ENCODE results near the gene SLC37A2.

DNA sequence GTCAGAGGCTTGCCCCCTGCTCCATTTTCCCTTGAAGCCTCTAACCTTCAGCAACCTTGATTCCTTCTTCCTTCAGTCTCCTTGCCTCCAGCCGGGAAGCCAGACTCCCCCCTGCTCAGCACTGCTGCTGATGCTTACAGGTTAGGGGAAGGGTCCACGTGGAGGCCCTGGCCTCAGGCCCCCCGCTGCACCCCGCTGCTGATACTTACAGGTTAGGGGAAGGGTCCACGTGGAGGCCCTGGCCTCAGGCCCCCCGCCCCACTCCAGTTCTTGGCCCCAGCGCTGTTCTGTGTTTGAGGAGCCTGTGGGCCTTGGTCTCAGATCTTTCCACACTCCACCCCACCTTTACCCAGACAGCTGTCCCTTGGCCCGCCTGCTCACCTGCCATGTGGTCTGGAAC is 75.9 kb downstream of the SLC37A2 start:
- TF ChIP-seq, protein P1, sequence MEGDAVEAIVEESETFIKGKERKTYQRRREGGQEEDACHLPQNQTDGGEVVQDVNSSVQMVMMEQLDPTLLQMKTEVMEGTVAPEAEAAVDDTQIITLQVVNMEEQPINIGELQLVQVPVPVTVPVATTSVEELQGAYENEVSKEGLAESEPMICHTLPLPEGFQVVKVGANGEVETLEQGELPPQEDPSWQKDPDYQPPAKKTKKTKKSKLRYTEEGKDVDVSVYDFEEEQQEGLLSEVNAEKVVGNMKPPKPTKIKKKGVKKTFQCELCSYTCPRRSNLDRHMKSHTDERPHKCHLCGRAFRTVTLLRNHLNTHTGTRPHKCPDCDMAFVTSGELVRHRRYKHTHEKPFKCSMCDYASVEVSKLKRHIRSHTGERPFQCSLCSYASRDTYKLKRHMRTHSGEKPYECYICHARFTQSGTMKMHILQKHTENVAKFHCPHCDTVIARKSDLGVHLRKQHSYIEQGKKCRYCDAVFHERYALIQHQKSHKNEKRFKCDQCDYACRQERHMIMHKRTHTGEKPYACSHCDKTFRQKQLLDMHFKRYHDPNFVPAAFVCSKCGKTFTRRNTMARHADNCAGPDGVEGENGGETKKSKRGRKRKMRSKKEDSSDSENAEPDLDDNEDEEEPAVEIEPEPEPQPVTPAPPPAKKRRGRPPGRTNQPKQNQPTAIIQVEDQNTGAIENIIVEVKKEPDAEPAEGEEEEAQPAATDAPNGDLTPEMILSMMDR (IDR thresholded peaks at IDR 0.05; ENCODE audit: poor library complexity), result no peak
- no peak for TF ChIP-seq EZH2 (IDR thresholded peaks at IDR 0.05; ENCODE audit: borderline replicate concordance)
